Measurements from ENCODE around the gene IFI27. TPM values are rescaled to one million over a fixed set of nuclear protein-coding genes. Genes with fewer than 3 reads are reported as not detected.

Gene IFI27
- total RNA-seq, 1 donor from 2014 or later: 209 TPM

GRCh38 chr14:94139006-94139405 is 28.5 kb downstream of the IFI27 start:
- TF ChIP-seq CTCF (IDR thresholded peaks at IDR 0.05): no peak
- no peaks in the 10 kb centered on the region for H3K9me3 ChIP-seq
- H3K4me3 ChIP-seq: no peak overlapping the region
- intact Hi-C loops (cut with DNase I): loop anchor here (5.0 to 10.0 kb wide), 3 partner anchors 87 to 346 kb away; no protein-coding TSS in a partner anchor
- DNase-seq (ENCODE audit: low spot score in 2 of 2): no peak
- no peak overlapping the region for H3K27ac ChIP-seq
- no peaks in the 10 kb centered on the region for H3K4me1 ChIP-seq
- no peaks in the 10 kb centered on the region for H3K27me3 ChIP-seq
- no peaks in the 10 kb centered on the region for H3K36me3 ChIP-seq

GRCh38 chr14:94139421-94139820 is 28.9 kb downstream of the IFI27 start:
- Histone ChIP-seq H3K27me3 (no peaks in the 10 kb centered on the region), H3K4me1 (no peaks in the 10 kb centered on the region), H3K27ac (no peak overlapping the region), H3K9me3 (no peaks in the 10 kb centered on the region), H3K36me3 (no peaks in the 10 kb centered on the region), H3K4me3 (no peak overlapping the region)
- intact Hi-C loops (cut with DNase I): loop anchor here (5.0 to 10.0 kb wide), 3 partner anchors 87 to 345 kb away; no protein-coding TSS in a partner anchor
- TF ChIP-seq CTCF (IDR thresholded peaks at IDR 0.05): no peak
- no peak for DNase-seq (ENCODE audit: low spot score in 2 of 2)

GRCh38 chr14:94142247-94142646 is 31.7 kb downstream of the IFI27 start:
- H3K27me3 ChIP-seq: no peaks in the 10 kb centered on the region
- no peak overlapping the region for H3K4me3 ChIP-seq
- H3K9me3 ChIP-seq: no peaks in the 10 kb centered on the region
- H3K36me3 ChIP-seq: no peaks in the 10 kb centered on the region
- intact Hi-C loops (cut with DNase I): no loop called here
- TF ChIP-seq CTCF (IDR thresholded peaks at IDR 0.05): no peak
- H3K4me1 ChIP-seq: no peaks in the 10 kb centered on the region
- no peak for DNase-seq (ENCODE audit: low spot score in 2 of 2)
- no peak overlapping the region for H3K27ac ChIP-seq

GRCh38 chr14:94142836-94143235 is 32.3 kb downstream of the IFI27 start:
- Histone ChIP-seq H3K36me3 (no peaks in the 10 kb centered on the region), H3K9me3 (no peaks in the 10 kb centered on the region), H3K27me3 (no peaks in the 10 kb centered on the region), H3K4me3 (no peak overlapping the region), H3K4me1 (no peaks in the 10 kb centered on the region), H3K27ac (no peak overlapping the region)
- TF ChIP-seq CTCF (IDR thresholded peaks at IDR 0.05): no peak
- intact Hi-C loops (cut with DNase I): no loop called here
- DNase-seq (ENCODE audit: low spot score in 2 of 2): no peak

GRCh38 chr14:94143239-94143638 is 32.7 kb downstream of the IFI27 start:
- H3K27me3 ChIP-seq: no peaks in the 10 kb centered on the region
- no peak overlapping the region for H3K4me3 ChIP-seq
- H3K36me3 ChIP-seq: no peaks in the 10 kb centered on the region
- intact Hi-C loops (cut with DNase I): no loop called here
- H3K9me3 ChIP-seq: no peaks in the 10 kb centered on the region
- DNase-seq (ENCODE audit: low spot score in 2 of 2): no peak
- peak in 1 of 3 experiments; percentile 4 for TF ChIP-seq CTCF (IDR thresholded peaks at IDR 0.05)
- H3K27ac ChIP-seq: no peak overlapping the region
- H3K4me1 ChIP-seq: no peaks in the 10 kb centered on the region

GRCh38 chr14:94143711-94144110 is 33.2 kb downstream of the IFI27 start:
- no peaks in the 10 kb centered on the region for H3K36me3 ChIP-seq
- H3K4me1 ChIP-seq: no peaks in the 10 kb centered on the region
- H3K27ac ChIP-seq: no peak overlapping the region
- TF ChIP-seq CTCF (IDR thresholded peaks at IDR 0.05): no peak
- no peaks in the 10 kb centered on the region for H3K27me3 ChIP-seq
- no peak for DNase-seq (ENCODE audit: low spot score in 2 of 2)
- H3K9me3 ChIP-seq: no peaks in the 10 kb centered on the region
- intact Hi-C loops (cut with DNase I): no loop called here
- H3K4me3 ChIP-seq: no peak overlapping the region
